ENCODE measurements around the gene CADPS. TPM values are rescaled to one million over a fixed set of nuclear protein-coding genes. Genes with fewer than 3 reads are reported as not detected.
A peak's percentile ranks its signal among the peaks of the same experiment; 100 is the strongest.

The CADPS gene
- total RNA-seq, 2 donors from 2014 or later: 11.7 to 20.8 TPM

GRCh38 chr3:62433396-62433795, 441.8 kb downstream of the CADPS start:
- Mint-ChIP-seq H3K4me3 (no peak overlapping the region), H3K27me3 (ENCODE audit: insufficient read depth) (no peaks in the 10 kb centered on the region), H3K36me3 (ENCODE audit: low read depth) (no peaks in the 10 kb centered on the region), H3K9me3 (no peaks in the 10 kb centered on the region), H3K4me1 (peaks cover 22% of the 10 kb centered on the region), H3K27ac (no peak overlapping the region)
- no peak overlapping the region for H3K4me3 ChIP-seq (ENCODE audit: low read length)
- no peak overlapping the region for H3K9ac ChIP-seq (ENCODE audit: extremely low read depth, low read length, poor library complexity, severe bottlenecking)
- DNase-seq: no peak
- H3K9me3 ChIP-seq (ENCODE audit: control insufficient read depth, low read length): no peaks in the 10 kb centered on the region
- H3K36me3 ChIP-seq (ENCODE audit: control insufficient read depth, insufficient read depth, low read length): no peaks in the 10 kb centered on the region
- TF ChIP-seq, protein P1, sequence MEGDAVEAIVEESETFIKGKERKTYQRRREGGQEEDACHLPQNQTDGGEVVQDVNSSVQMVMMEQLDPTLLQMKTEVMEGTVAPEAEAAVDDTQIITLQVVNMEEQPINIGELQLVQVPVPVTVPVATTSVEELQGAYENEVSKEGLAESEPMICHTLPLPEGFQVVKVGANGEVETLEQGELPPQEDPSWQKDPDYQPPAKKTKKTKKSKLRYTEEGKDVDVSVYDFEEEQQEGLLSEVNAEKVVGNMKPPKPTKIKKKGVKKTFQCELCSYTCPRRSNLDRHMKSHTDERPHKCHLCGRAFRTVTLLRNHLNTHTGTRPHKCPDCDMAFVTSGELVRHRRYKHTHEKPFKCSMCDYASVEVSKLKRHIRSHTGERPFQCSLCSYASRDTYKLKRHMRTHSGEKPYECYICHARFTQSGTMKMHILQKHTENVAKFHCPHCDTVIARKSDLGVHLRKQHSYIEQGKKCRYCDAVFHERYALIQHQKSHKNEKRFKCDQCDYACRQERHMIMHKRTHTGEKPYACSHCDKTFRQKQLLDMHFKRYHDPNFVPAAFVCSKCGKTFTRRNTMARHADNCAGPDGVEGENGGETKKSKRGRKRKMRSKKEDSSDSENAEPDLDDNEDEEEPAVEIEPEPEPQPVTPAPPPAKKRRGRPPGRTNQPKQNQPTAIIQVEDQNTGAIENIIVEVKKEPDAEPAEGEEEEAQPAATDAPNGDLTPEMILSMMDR (conservative IDR thresholded peaks at IDR 0.05): no peak
- no peaks in the 10 kb centered on the region for H3K4me1 ChIP-seq (ENCODE audit: control insufficient read depth, insufficient read depth, low read length)
- H3K27me3 ChIP-seq (ENCODE audit: control insufficient read depth, insufficient read depth, low read length, poor library complexity, severe bottlenecking): no peaks in the 10 kb centered on the region
- WGBS, 2 experiments (ENCODE audit: insufficient coverage in 1 of 2, insufficient read length in 1 of 2): 93% methylated on average over 7 to 8 of the region's 8 CpGs
- H3K27ac ChIP-seq (ENCODE audit: low read depth, low read length): no peak overlapping the region

DNA sequence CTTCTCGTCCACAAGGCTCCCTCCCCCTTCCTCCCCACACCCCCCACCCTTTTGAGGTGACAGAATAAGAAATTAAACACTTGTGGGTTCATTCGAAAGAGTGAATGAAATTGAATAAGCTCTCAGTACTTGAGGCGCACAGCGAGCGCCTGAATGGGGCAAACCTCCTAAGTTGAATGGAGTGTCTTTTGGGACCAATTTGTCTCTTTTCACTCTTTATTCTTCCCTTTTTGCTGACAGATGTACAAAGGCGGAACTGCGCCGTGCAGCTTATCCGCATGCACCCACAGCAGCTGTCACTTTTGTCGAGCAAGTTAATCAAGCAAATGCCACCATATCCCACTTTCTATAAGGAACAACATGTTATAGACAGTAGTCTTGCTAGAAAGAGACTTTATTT, 454.0 kb downstream of the CADPS start:
- no peak overlapping the region for H3K4me3 ChIP-seq (ENCODE audit: low read length)
- Mint-ChIP-seq H3K4me1 (peaks cover 4% of the 10 kb centered on the region), H3K9me3 (no peaks in the 10 kb centered on the region), H3K4me3 (no peak overlapping the region), H3K27ac (no peak overlapping the region), H3K36me3 (ENCODE audit: low read depth) (no peaks in the 10 kb centered on the region), H3K27me3 (ENCODE audit: insufficient read depth) (peaks cover 16% of the 10 kb centered on the region)
- TF ChIP-seq, protein P1 (conservative IDR thresholded peaks at IDR 0.05): no peak
- no peak for DNase-seq
- 69 to 95% methylated on average over 8 to 10 of the region's 10 CpGs for WGBS, 2 experiments (ENCODE audit: insufficient coverage in 1 of 2, insufficient read length in 1 of 2)
- H3K27ac ChIP-seq (ENCODE audit: low read depth, low read length): no peak overlapping the region
- H3K36me3 ChIP-seq (ENCODE audit: control insufficient read depth, insufficient read depth, low read length): no peaks in the 10 kb centered on the region
- H3K9ac ChIP-seq (ENCODE audit: extremely low read depth, low read length, poor library complexity, severe bottlenecking): no peak overlapping the region
- H3K27me3 ChIP-seq (ENCODE audit: control insufficient read depth, insufficient read depth, low read length, poor library complexity, severe bottlenecking): peaks cover 19% of the 10 kb centered on the region
- H3K4me1 ChIP-seq (ENCODE audit: control insufficient read depth, insufficient read depth, low read length): peaks cover 3% of the 10 kb centered on the region
- no peaks in the 10 kb centered on the region for H3K9me3 ChIP-seq (ENCODE audit: control insufficient read depth, low read length)

DNA sequence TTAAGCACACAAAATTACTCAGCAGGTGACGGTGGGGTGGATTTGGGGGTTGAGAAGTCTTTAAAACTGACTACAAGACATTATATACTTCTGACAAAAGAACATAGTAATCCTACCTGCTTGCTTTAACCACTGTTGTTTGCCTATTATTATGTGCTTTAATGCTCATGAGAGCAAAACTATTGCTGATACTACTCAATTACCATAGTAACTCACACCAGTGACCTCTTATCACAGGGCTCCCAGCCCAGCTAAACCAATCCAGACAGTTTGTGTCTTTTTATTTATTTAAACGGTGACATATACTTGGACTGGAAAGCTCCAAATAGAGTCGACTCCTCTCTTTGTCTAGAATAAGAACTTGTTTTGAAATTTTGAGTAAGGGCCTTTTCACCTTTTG, 459.1 kb downstream of the CADPS start:
- no peaks in the 10 kb centered on the region for H3K9me3 Mint-ChIP-seq
- H3K36me3 Mint-ChIP-seq (ENCODE audit: low read depth): no peaks in the 10 kb centered on the region
- Histone ChIP-seq H3K9me3 (ENCODE audit: control insufficient read depth, low read length) (no peaks in the 10 kb centered on the region), H3K4me3 (ENCODE audit: low read length) (no peak overlapping the region), H3K9ac (ENCODE audit: extremely low read depth, low read length, poor library complexity, severe bottlenecking) (no peak overlapping the region), H3K4me1 (ENCODE audit: control insufficient read depth, insufficient read depth, low read length) (peaks cover 11% of the 10 kb centered on the region), H3K27ac (ENCODE audit: low read depth, low read length) (peak overlapping the region; percentile 20), H3K36me3 (ENCODE audit: control insufficient read depth, insufficient read depth, low read length) (no peaks in the 10 kb centered on the region), H3K27me3 (ENCODE audit: control insufficient read depth, insufficient read depth, low read length, poor library complexity, severe bottlenecking) (peaks cover 38% of the 10 kb centered on the region)
- peaks cover 28% of the 10 kb centered on the region for H3K27me3 Mint-ChIP-seq (ENCODE audit: insufficient read depth)
- 49% methylated on average over 2 of the region's 3 CpGs; no CpG with 5 or more reads in 1 of the 2 experiments for WGBS, 2 experiments (ENCODE audit: insufficient coverage in 1 of 2, insufficient read length in 1 of 2)
- H3K4me1 Mint-ChIP-seq: peaks cover 26% of the 10 kb centered on the region
- no peak for DNase-seq
- H3K4me3 Mint-ChIP-seq: peak overlapping the region; percentile 39
- TF ChIP-seq, protein P1 (conservative IDR thresholded peaks at IDR 0.05): no peak
- H3K27ac Mint-ChIP-seq: no peak overlapping the region

Measured in endodermal cell (in vitro differentiated cells).